ENCODE data around the gene SLC2A13. TPM values are rescaled to one million over a fixed set of nuclear protein-coding genes. Genes with fewer than 3 reads are reported as not detected.

SLC2A13 gene
- total and polyA plus RNA-seq, 2 donors (not counting 1 experiment from before 2014, with no cell fraction given): 5.4 to 10.2 TPM

- Histone ChIP-seq H3K79me2 (ENCODE audit: control insufficient read depth, insufficient read depth, low read length) (no peaks in the 10 kb centered on the region), H3K4me2 (ENCODE audit: extremely low read depth, insufficient read depth, low read length) (no peak overlapping the region), H3K27ac (ENCODE audit: insufficient read depth, low read length) (no peak overlapping the region), H3K9ac (ENCODE audit: insufficient read depth, low read length) (no peak overlapping the region), H3K4me3 (replicated peaks in 1 of 4; ENCODE audit: control extremely low read depth in 1 of 4, insufficient read depth in 1 of 4, low read depth in 3 of 4, low read length in 4 of 4) (no peak overlapping the region), H3K4me1 (ENCODE audit: control insufficient read depth, extremely low read depth, insufficient read depth, low read length) (no peaks in the 10 kb centered on the region), H4K20me1 (ENCODE audit: control insufficient read depth, extremely low read depth, insufficient read depth, low read length) (no peaks in the 10 kb centered on the region), H2AFZ (ENCODE audit: low read length) (no peak overlapping the region), H3K36me3 (ENCODE audit: control insufficient read depth, insufficient read depth, low read length) (no peaks in the 10 kb centered on the region), H3K27me3 (ENCODE audit: control insufficient read depth, insufficient read depth, low read length) (no peaks in the 10 kb centered on the region), H3K9me3 (ENCODE audit: control insufficient read depth, insufficient read depth, low read depth, low read length) (no peaks in the 10 kb centered on the region)
- TF ChIP-seq CTCF (conservative IDR thresholded peaks at IDR 0.05 in 1 of 2, IDR thresholded peaks at IDR 0.05 in 1 of 2; ENCODE audit: low read depth in 1 of 2, low read length in 2 of 2): no peak
- TF ChIP-seq EZH2 (IDR thresholded peaks at IDR 0.05; ENCODE audit: low read length, missing control alignments): no peak
- no peak for DNase-seq (ENCODE audit: low read depth in 2 of 2)
Measured at GRCh38 chr12:39920647-39921046, 185.2 kb downstream of the SLC2A13 start.

- no peak overlapping the region for H3K4me2 ChIP-seq (ENCODE audit: extremely low read depth, insufficient read depth, low read length)
- no peak for DNase-seq (ENCODE audit: low read depth in 2 of 2)
- H3K9me3 ChIP-seq (ENCODE audit: control insufficient read depth, insufficient read depth, low read depth, low read length): no peaks in the 10 kb centered on the region
- H2AFZ ChIP-seq (ENCODE audit: low read length): no peak overlapping the region
- no peaks in the 10 kb centered on the region for H3K79me2 ChIP-seq (ENCODE audit: control insufficient read depth, insufficient read depth, low read length)
- H3K27me3 ChIP-seq (ENCODE audit: control insufficient read depth, insufficient read depth, low read length): no peaks in the 10 kb centered on the region
- TF ChIP-seq CTCF (conservative IDR thresholded peaks at IDR 0.05 in 1 of 2, IDR thresholded peaks at IDR 0.05 in 1 of 2; ENCODE audit: low read depth in 1 of 2, low read length in 2 of 2) (no peak), EZH2 (IDR thresholded peaks at IDR 0.05; ENCODE audit: low read length, missing control alignments) (no peak)
- H3K4me3 ChIP-seq (replicated peaks in 1 of 4; ENCODE audit: control extremely low read depth in 1 of 4, insufficient read depth in 1 of 4, low read depth in 3 of 4, low read length in 4 of 4): no peak overlapping the region
- H3K4me1 ChIP-seq (ENCODE audit: control insufficient read depth, extremely low read depth, insufficient read depth, low read length): no peaks in the 10 kb centered on the region
- H3K9ac ChIP-seq (ENCODE audit: insufficient read depth, low read length): no peak overlapping the region
- H3K36me3 ChIP-seq (ENCODE audit: control insufficient read depth, insufficient read depth, low read length): no peaks in the 10 kb centered on the region
- no peaks in the 10 kb centered on the region for H4K20me1 ChIP-seq (ENCODE audit: control insufficient read depth, extremely low read depth, insufficient read depth, low read length)
- no peak overlapping the region for H3K27ac ChIP-seq (ENCODE audit: insufficient read depth, low read length)
Measured at GRCh38 chr12:39920222-39920621, 185.7 kb downstream of the SLC2A13 start.

GRCh38 chr12:39919790-39920189, 186.1 kb downstream of the SLC2A13 start:
- Histone ChIP-seq H3K9me3 (ENCODE audit: control insufficient read depth, insufficient read depth, low read depth, low read length) (no peaks in the 10 kb centered on the region), H3K27me3 (ENCODE audit: control insufficient read depth, insufficient read depth, low read length) (no peaks in the 10 kb centered on the region), H3K27ac (ENCODE audit: insufficient read depth, low read length) (no peak overlapping the region)

More at GRCh38 chr12:39919790-39920189, 186.1 kb downstream of the SLC2A13 start:
- H3K4me3 ChIP-seq (replicated peaks in 1 of 4; ENCODE audit: control extremely low read depth in 1 of 4, insufficient read depth in 1 of 4, low read depth in 3 of 4, low read length in 4 of 4): no peak overlapping the region
- no peaks in the 10 kb centered on the region for H3K4me1 ChIP-seq (ENCODE audit: control insufficient read depth, extremely low read depth, insufficient read depth, low read length)
- no peaks in the 10 kb centered on the region for H3K36me3 ChIP-seq (ENCODE audit: control insufficient read depth, insufficient read depth, low read length)
- no peak overlapping the region for H3K9ac ChIP-seq (ENCODE audit: insufficient read depth, low read length)
- no peaks in the 10 kb centered on the region for H4K20me1 ChIP-seq (ENCODE audit: control insufficient read depth, extremely low read depth, insufficient read depth, low read length)
- no peaks in the 10 kb centered on the region for H3K79me2 ChIP-seq (ENCODE audit: control insufficient read depth, insufficient read depth, low read length)
- H3K4me2 ChIP-seq (ENCODE audit: extremely low read depth, insufficient read depth, low read length): no peak overlapping the region
- H2AFZ ChIP-seq (ENCODE audit: low read length): no peak overlapping the region
- TF ChIP-seq CTCF (conservative IDR thresholded peaks at IDR 0.05 in 1 of 2, IDR thresholded peaks at IDR 0.05 in 1 of 2; ENCODE audit: low read depth in 1 of 2, low read length in 2 of 2) (no peak), EZH2 (IDR thresholded peaks at IDR 0.05; ENCODE audit: low read length, missing control alignments) (no peak)
- no peak for DNase-seq (ENCODE audit: low read depth in 2 of 2)
